Measurements from ENCODE around the gene IRF9. TPM values are rescaled to one million over a fixed set of nuclear protein-coding genes. Genes with fewer than 3 reads are reported as not detected.
A peak's percentile ranks its signal among the peaks of the same experiment; 100 is the strongest.

IRF9 gene
- total and polyA plus RNA-seq, 2 of the 13 experiments (the other 11 are each of a cell fraction or from before 2014, with no cell fraction given) = 14.9 to 49.7 TPM

DNA sequence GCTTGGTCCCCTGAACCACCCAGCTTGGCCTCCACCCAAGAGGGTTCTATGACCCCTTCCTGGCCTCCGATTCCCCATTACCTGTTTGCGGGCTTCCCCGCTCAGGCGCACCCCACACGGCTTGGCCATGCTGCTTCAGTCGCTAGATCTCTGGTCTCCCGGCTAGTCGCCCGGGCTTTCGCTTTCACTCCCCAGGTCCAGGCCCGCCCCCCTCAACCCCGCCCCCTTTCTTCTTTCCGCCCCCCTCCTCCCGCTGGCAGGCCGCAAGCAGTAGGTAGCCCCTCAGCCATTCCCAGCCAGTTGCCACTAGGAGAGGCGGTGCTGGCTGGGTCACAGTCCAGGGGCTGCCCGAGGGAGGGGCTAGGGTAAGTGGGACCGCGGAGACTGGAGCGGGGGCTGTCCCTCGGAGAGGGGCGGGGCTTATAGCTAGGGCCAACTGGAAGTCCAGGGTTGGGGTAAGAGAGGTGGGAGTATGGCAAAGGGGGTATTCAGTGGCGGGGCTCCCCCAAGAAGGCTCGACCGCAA is 14.6 kb upstream of the IRF9 start, which contains the start of gene PSME2 (continued):
- TF ChIP-seq, protein P1, sequence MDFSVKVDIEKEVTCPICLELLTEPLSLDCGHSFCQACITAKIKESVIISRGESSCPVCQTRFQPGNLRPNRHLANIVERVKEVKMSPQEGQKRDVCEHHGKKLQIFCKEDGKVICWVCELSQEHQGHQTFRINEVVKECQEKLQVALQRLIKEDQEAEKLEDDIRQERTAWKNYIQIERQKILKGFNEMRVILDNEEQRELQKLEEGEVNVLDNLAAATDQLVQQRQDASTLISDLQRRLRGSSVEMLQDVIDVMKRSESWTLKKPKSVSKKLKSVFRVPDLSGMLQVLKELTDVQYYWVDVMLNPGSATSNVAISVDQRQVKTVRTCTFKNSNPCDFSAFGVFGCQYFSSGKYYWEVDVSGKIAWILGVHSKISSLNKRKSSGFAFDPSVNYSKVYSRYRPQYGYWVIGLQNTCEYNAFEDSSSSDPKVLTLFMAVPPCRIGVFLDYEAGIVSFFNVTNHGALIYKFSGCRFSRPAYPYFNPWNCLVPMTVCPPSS (IDR thresholded peaks at IDR 0.05) = no peak
- TF ChIP-seq MTF2 (CRISPR knock-in tag; IDR thresholded peaks at IDR 0.05; ENCODE audit: borderline replicate concordance) = no peak
- TF ChIP-seq, protein P2, sequence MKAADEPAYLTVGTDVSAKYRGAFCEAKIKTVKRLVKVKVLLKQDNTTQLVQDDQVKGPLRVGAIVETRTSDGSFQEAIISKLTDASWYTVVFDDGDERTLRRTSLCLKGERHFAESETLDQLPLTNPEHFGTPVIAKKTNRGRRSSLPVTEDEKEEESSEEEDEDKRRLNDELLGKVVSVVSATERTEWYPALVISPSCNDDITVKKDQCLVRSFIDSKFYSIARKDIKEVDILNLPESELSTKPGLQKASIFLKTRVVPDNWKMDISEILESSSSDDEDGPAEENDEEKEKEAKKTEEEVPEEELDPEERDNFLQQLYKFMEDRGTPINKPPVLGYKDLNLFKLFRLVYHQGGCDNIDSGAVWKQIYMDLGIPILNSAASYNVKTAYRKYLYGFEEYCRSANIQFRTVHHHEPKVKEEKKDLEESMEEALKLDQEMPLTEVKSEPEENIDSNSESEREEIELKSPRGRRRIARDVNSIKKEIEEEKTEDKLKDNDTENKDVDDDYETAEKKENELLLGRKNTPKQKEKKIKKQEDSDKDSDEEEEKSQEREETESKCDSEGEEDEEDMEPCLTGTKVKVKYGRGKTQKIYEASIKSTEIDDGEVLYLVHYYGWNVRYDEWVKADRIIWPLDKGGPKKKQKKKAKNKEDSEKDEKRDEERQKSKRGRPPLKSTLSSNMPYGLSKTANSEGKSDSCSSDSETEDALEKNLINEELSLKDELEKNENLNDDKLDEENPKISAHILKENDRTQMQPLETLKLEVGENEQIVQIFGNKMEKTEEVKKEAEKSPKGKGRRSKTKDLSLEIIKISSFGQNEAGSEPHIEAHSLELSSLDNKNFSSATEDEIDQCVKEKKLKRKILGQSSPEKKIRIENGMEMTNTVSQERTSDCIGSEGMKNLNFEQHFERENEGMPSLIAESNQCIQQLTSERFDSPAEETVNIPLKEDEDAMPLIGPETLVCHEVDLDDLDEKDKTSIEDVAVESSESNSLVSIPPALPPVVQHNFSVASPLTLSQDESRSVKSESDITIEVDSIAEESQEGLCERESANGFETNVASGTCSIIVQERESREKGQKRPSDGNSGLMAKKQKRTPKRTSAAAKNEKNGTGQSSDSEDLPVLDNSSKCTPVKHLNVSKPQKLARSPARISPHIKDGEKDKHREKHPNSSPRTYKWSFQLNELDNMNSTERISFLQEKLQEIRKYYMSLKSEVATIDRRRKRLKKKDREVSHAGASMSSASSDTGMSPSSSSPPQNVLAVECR (CRISPR knock-in tag; IDR thresholded peaks at IDR 0.05; ENCODE audit: borderline replicate concordance) = no peak
- TF ChIP-seq CENPX (CRISPR knock-in tag; IDR thresholded peaks at IDR 0.05) = no peak
- TF ChIP-seq ARID2 (CRISPR knock-in tag; IDR thresholded peaks at IDR 0.05; ENCODE audit: borderline replicate concordance) = no peak
- TF ChIP-seq, protein P3, sequence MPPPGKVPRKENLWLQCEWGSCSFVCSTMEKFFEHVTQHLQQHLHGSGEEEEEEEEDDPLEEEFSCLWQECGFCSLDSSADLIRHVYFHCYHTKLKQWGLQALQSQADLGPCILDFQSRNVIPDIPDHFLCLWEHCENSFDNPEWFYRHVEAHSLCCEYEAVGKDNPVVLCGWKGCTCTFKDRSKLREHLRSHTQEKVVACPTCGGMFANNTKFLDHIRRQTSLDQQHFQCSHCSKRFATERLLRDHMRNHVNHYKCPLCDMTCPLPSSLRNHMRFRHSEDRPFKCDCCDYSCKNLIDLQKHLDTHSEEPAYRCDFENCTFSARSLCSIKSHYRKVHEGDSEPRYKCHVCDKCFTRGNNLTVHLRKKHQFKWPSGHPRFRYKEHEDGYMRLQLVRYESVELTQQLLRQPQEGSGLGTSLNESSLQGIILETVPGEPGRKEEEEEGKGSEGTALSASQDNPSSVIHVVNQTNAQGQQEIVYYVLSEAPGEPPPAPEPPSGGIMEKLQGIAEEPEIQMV (CRISPR knock-in tag; IDR thresholded peaks at IDR 0.05; ENCODE audit: low read depth) = no peak
- TF ChIP-seq CBX2 (IDR thresholded peaks at IDR 0.05; ENCODE audit: low read depth, low read length) = no peak
- 0 out of 2 replicates have a peak, but pooled peaks have one; percentile 18 for TF ChIP-seq CBX2 (CRISPR knock-in tag; IDR thresholded peaks at IDR 0.05; ENCODE audit: low read depth)
- TF ChIP-seq, protein P4, sequence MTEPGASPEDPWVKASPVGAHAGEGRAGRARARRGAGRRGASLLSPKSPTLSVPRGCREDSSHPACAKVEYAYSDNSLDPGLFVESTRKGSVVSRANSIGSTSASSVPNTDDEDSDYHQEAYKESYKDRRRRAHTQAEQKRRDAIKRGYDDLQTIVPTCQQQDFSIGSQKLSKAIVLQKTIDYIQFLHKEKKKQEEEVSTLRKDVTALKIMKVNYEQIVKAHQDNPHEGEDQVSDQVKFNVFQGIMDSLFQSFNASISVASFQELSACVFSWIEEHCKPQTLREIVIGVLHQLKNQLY (CRISPR knock-in tag; IDR thresholded peaks at IDR 0.05) = no peak
- TF ChIP-seq, protein P5, sequence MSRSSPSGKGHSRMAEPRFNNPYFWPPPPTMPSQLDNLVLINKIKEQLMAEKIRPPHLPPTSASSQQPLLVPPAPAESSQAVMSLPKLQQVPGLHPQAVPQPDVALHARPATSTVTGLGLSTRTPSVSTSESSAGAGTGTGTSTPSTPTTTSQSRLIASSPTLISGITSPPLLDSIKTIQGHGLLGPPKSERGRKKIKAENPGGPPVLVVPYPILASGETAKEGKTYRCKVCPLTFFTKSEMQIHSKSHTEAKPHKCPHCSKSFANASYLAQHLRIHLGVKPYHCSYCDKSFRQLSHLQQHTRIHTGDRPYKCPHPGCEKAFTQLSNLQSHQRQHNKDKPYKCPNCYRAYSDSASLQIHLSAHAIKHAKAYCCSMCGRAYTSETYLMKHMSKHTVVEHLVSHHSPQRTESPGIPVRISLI (CRISPR knock-in tag; IDR thresholded peaks at IDR 0.05; ENCODE audit: borderline replicate concordance) = no peak
- peak; percentile 78; the same call in 1 of the 2 replicates for TF ChIP-seq RBAK (CRISPR knock-in tag; IDR thresholded peaks at IDR 0.05)
- no peak for TF ChIP-seq JUND (CRISPR knock-in tag; IDR thresholded peaks at IDR 0.05)
- peak; percentile 38; the same call in 1 of the 2 replicates for TF ChIP-seq CREB1 (IDR thresholded peaks at IDR 0.05)
- TF ChIP-seq CREB1 (CRISPR knock-in tag; IDR thresholded peaks at IDR 0.05) = no peak
- no peak for TF ChIP-seq NPAS2 (CRISPR knock-in tag; IDR thresholded peaks at IDR 0.05; ENCODE audit: borderline replicate concordance)
- TF ChIP-seq POLR2A (IDR thresholded peaks at IDR 0.05; ENCODE audit: insufficient read depth in 1 of 2, low read depth in 2 of 2, low read length in 2 of 2) = peak in 1 of 2 experiments; percentile 76; a peak in 2 of 4 replicates
- no peak for TF ChIP-seq MAFF (IDR thresholded peaks at IDR 0.05; ENCODE audit: low read depth, low read length)
- peak; percentile 55; the same call in 1 of the 2 replicates for TF ChIP-seq WIZ (CRISPR knock-in tag; IDR thresholded peaks at IDR 0.05)

Data from HepG2 (cell line).